HG02642 (cell line): ENCODE data around the gene PDZD4.

Source experiments
- ATAC-seq: cut with Tn5 transposase; IDR thresholded peaks from one replicate; pipeline ENCODE4 v1.9.1; 2021; ENCODE audit warnings: mild to moderate bottlenecking; ENCODE audit not compliant: unreplicated experiment, poor library complexity

Gene PDZD4

GRCh38 chrX:153792368-153792767, 38.0 kb downstream of the PDZD4 start:
- ATAC-seq: no peak

GRCh38 chrX:153791104-153791852, 39.1 kb downstream of the PDZD4 start:
- no peak for ATAC-seq

- no peak for ATAC-seq
Measured at GRCh38 chrX:153789654-153790053, 40.7 kb downstream of the PDZD4 start.

- no peak for ATAC-seq
Measured at GRCh38 chrX:153786669-153787068, 43.7 kb downstream of the PDZD4 start.

GRCh38 chrX:153784325-153784967, 45.9 kb downstream of the PDZD4 start:
- ATAC-seq: no peak

- no peak for ATAC-seq
Measured at GRCh38 chrX:153783378-153784013, 46.8 kb downstream of the PDZD4 start.

DNA sequence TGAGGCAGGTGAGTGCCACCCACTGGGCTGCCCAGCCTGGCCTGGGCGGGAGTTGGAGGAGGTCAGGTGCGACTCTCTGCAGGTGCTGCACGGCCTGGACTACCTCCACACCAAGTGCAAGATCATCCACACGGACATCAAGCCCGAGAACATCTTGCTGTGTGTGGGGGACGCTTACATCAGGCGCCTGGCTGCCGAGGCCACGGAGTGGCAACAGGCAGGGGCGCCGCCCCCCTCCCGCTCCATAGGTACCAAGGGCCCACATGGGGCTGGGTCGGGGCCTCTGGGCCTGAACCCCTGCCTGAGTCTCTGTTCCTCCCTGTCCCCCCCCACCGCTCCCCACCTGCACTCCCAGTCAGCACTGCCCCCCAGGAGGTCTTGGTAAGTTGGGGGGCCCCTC, 47.5 kb downstream of the PDZD4 start:
- ATAC-seq: no peak

- no peak for ATAC-seq
Measured at GRCh38 chrX:153782313-153782712, 48.0 kb downstream of the PDZD4 start.

GRCh38 chrX:153781428-153782047, 48.8 kb downstream of the PDZD4 start:
- no peak for ATAC-seq

DNA sequence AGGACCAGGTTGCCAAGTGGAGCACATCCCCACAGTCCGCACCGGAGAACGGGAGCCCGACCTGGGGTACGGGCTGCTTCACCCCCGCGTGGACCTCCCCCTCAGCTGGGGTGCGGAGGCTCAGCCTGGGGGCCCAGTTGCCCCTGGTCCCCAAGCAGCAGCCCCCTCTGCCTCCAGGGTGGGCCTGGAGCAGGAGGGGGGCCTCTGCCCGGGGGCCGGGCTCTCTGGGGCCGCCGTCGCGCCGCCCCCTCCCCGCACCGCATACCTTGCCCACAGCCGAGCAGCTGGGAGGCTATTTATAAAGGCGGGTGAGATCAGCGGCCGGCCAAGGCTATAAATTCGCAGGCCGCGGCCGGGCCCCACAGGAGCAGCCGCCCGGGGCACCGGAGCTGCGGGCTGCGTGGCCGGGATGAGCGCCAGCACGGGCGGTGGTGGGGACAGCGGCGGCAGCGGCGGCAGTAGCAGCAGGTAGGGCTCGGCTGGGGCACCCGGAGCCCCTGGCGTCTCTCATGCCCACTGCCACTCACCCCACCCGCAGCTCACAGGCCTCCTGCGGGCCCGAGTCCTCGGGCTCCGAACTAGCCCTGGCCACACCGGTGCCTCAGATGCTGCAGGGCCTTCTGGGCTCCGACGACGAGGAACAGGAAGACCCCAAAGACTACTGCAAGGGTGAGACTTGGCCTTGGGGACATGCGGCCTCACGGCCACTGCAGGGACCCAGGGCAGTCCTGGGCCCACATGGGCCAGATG, 49.5 kb downstream of the PDZD4 start, which contains the start of gene SRPK3:
Gene SRPK3, plus strand, starts transcription at position 364 of the 750 bp plus-strand sequence. Its CDS starts 46 bp downstream, at position 410.
- ATAC-seq: no peak

- ATAC-seq: no peak
Measured at GRCh38 chrX:153779891-153780677, 50.3 kb downstream of the PDZD4 start.

DNA sequence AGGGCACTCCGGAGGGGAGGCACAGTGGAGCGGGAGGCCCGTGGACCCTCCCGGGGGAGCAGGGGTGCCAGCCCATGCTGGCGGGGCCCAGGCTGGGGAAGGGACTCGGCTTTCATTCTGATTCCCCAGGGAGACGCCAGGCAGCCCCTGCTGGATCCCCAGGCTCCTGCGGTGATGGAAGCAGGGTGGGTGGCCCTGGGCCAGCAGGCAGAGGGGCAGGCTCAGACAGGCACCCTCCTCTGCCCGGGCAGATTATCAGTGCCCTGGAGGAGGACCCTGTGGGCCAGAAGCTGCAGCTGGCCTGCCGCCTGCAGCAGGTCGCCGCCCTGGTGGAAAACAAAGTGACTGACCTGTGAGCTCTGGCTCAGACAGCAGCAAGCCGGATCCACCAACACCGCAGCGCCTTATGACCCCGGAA, 51.7 kb downstream of the PDZD4 start:
- ATAC-seq: no peak

- ATAC-seq: no peak
Measured at GRCh38 chrX:153778181-153778580, 52.2 kb downstream of the PDZD4 start.

GRCh38 chrX:153777261-153778090, 52.9 kb downstream of the PDZD4 start:
- no peak for ATAC-seq

GRCh38 chrX:153776611-153777045, 53.7 kb downstream of the PDZD4 start:
- no peak for ATAC-seq

DNA sequence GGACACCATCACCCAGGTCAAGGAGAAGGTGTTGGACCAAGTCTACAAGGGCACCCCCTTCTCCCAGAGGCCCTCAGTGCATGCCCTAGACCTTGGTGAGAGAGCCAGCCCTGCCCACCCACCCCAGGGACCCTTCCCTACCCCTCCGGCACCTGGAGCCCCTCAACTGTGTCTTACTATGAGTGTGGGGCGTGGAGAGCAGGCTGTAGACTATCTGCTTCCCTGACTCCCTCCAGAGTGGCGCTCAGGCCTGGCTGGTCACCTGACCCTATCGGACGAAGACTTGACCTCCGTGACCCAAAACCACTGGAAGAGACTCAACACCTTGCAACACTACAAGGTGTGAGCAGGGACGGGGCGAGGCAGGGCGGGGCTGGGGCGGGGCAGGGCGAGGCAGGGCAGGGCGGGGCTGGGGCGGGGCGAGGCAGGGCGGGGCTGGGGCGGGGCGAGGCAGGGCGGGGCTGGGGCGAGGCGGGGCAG, 54.2 kb downstream of the PDZD4 start:
- no peak for ATAC-seq

GRCh38 chrX:153775293-153776119, 54.8 kb downstream of the PDZD4 start:
- no peak for ATAC-seq
